H9 (cell line): Measurements from ENCODE around the gene NPC1L1. TPM values are rescaled to one million over a fixed set of nuclear protein-coding genes. Genes with fewer than 3 reads are reported as not detected.

Experiments used
- DNase-seq: peaks from one replicate; pipeline ENCODE4 v3.0.0-alpha.2; 2017
- H2AFZ ChIP-seq: one replicate; pipeline ENCODE4 v1.6.1; 2013; ENCODE audit warnings: mild to moderate bottlenecking, low read length, control low read depth, moderate library complexity
- H2AK5ac ChIP-seq: 2 replicates; pipeline ENCODE4 v1.6.1; 2013; ENCODE audit warnings: low read length, control low read depth, mixed read lengths; ENCODE audit not compliant: insufficient read length
- H2BK120ac ChIP-seq: one replicate; pipeline ENCODE4 v1.6.1; 2013; ENCODE audit warnings: low read depth, mild to moderate bottlenecking, low read length, control low read depth, inconsistent platforms; ENCODE audit not compliant: poor library complexity, severe bottlenecking
- H2BK12ac ChIP-seq: 2 replicates; pipeline ENCODE4 v1.6.1; 2013; ENCODE audit warnings: low read length, control low read depth, mixed read lengths, low read depth; ENCODE audit not compliant: insufficient read length
- H2BK15ac ChIP-seq: 2 replicates; pipeline ENCODE4 v1.6.1; 2013; ENCODE audit warnings: low read depth, low read length, control low read depth
- H2BK20ac ChIP-seq: one replicate; pipeline ENCODE4 v1.6.1; 2013; ENCODE audit warnings: low read depth, mild to moderate bottlenecking, low read length, control low read depth, inconsistent platforms; ENCODE audit not compliant: poor library complexity, severe bottlenecking
- H2BK5ac ChIP-seq: 2 replicates; pipeline ENCODE4 v1.6.1; 2013; ENCODE audit warnings: low read length, control low read depth, mixed read lengths; ENCODE audit not compliant: insufficient read length
- H3K14ac ChIP-seq: 2 replicates; pipeline ENCODE4 v1.6.1; 2013; ENCODE audit warnings: low read length, control low read depth; ENCODE audit not compliant: insufficient read depth
- H3K18ac ChIP-seq: 2 replicates; pipeline ENCODE4 v1.6.1; 2013; ENCODE audit warnings: low read depth, mild to moderate bottlenecking, mixed read lengths, low read length, control low read depth; ENCODE audit not compliant: insufficient read length
- H3K23ac ChIP-seq: 2 replicates; pipeline ENCODE4 v1.6.1; 2013; ENCODE audit warnings: low read length, control low read depth, mixed read lengths, low read depth; ENCODE audit not compliant: insufficient read length
- H3K23me2 ChIP-seq: 2 replicates; pipeline ENCODE4 v1.6.1; 2013; ENCODE audit warnings: low read depth, mild to moderate bottlenecking, mixed read lengths, low read length, control low read depth; ENCODE audit not compliant: insufficient read length, poor library complexity, severe bottlenecking
- H3K27ac ChIP-seq: 2 replicates; pipeline ENCODE4 v1.5.1; 2013; ENCODE audit warnings: low read length, control low read depth, mixed read lengths, low read depth; ENCODE audit not compliant: insufficient read length
- H3K27me3 ChIP-seq: 2 replicates; pipeline ENCODE4 v1.6.1; 2013; ENCODE audit warnings: low read length, control low read depth, inconsistent platforms; ENCODE audit not compliant: insufficient read depth
- H3K4ac ChIP-seq: 2 replicates; pipeline ENCODE4 v1.6.1; 2013; ENCODE audit warnings: low read depth, mild to moderate bottlenecking, control low read depth, inconsistent platforms, low read length, moderate library complexity
- H3K4me1 ChIP-seq: 2 replicates; pipeline ENCODE4 v1.6.1; 2013; ENCODE audit warnings: low read length, control low read depth, inconsistent platforms; ENCODE audit not compliant: insufficient read depth
- H3K4me2 ChIP-seq: 2 replicates; pipeline ENCODE4 v1.6.1; 2013; ENCODE audit warnings: low read length, control low read depth, mixed read lengths; ENCODE audit not compliant: insufficient read length, insufficient read depth
- H3K56ac ChIP-seq: 2 replicates; pipeline ENCODE4 v1.6.1; 2013; ENCODE audit warnings: low read depth, mild to moderate bottlenecking, mixed read lengths, low read length, control low read depth; ENCODE audit not compliant: insufficient read length
- H3K79me1 ChIP-seq: 2 replicates; pipeline ENCODE4 v1.6.1; 2013; ENCODE audit warnings: low read depth, mild to moderate bottlenecking, moderate library complexity, low read length, control low read depth, inconsistent platforms; ENCODE audit not compliant: insufficient read depth, poor library complexity, severe bottlenecking
- H3K79me2 ChIP-seq: 2 replicates; pipeline ENCODE4 v1.6.1; 2013; ENCODE audit warnings: low read length, control low read depth, inconsistent platforms; ENCODE audit not compliant: insufficient read depth
- H3K9ac ChIP-seq: 2 replicates; pipeline ENCODE4 v1.6.1; 2013; ENCODE audit warnings: low read length, control low read depth, mixed read lengths; ENCODE audit not compliant: insufficient read length; ENCODE audit errors: extremely low read depth
- H3K9me3 ChIP-seq: one replicate; pipeline ENCODE4 v1.6.1; 2013; ENCODE audit warnings: low read depth, low read length, inconsistent platforms; ENCODE audit not compliant: control insufficient read depth
- H3T11ph ChIP-seq: one replicate; pipeline ENCODE4 v1.6.1; 2013; ENCODE audit warnings: mild to moderate bottlenecking, low read length, control low read depth, inconsistent platforms
- H4K20me1 ChIP-seq: one replicate; pipeline ENCODE4 v1.6.1; 2013; ENCODE audit not compliant: control insufficient read depth, insufficient read length, insufficient read depth
- H4K5ac ChIP-seq: 2 replicates; pipeline ENCODE4 v1.6.1; 2013; ENCODE audit warnings: low read depth, mild to moderate bottlenecking, mixed read lengths, low read length, control low read depth; ENCODE audit not compliant: insufficient read length
- H4K8ac ChIP-seq: replicated peaks from 2 replicates; pipeline ENCODE4 v1.6.1; 2013; ENCODE audit warnings: low read length, control low read depth, mixed read lengths, low read depth; ENCODE audit not compliant: insufficient read length
- H4K91ac ChIP-seq: 2 replicates; pipeline ENCODE4 v1.6.1; 2013; ENCODE audit warnings: low read depth, mild to moderate bottlenecking, moderate library complexity, mixed read lengths, low read length, control low read depth; ENCODE audit not compliant: insufficient read length
- H3K27ac Mint-ChIP-seq, 3 experiments: 2 replicates in 2 of 3; 3 replicates in 1 of 3; pipeline ENCODE4 v1.8.0; 2020 to 2021; ENCODE audit warnings: mixed read lengths in 3 of 3, mild to moderate bottlenecking in 1 of 3, moderate library complexity in 1 of 3
- H3K27me3 Mint-ChIP-seq: 2 replicates; pipeline ENCODE4 v1.8.0; 2021; ENCODE audit warnings: low read depth, mild to moderate bottlenecking, moderate library complexity, mixed read lengths
- H3K36me3 Mint-ChIP-seq, 3 experiments: 2 replicates in 2 of 3; 3 replicates in 1 of 3; pipeline ENCODE4 v1.8.0; 2020 to 2021; ENCODE audit warnings: low read depth in 3 of 3, mixed read lengths in 3 of 3; ENCODE audit not compliant: insufficient read depth in 1 of 3
- H3K4me1 Mint-ChIP-seq, 2 experiments: 2 replicates each; pipeline ENCODE4 v1.8.0; 2020; ENCODE audit warnings: mixed read lengths in 2 of 2
- H3K4me3 Mint-ChIP-seq, 2 experiments: 2 replicates in 1 of 2; 3 replicates in 1 of 2; pipeline ENCODE4 v1.8.0; 2020 to 2021; ENCODE audit warnings: mild to moderate bottlenecking in 2 of 2, mixed read lengths in 2 of 2, moderate library complexity in 1 of 2
- H3K9me3 Mint-ChIP-seq, 2 experiments: 2 replicates in 1 of 2; 3 replicates in 1 of 2; pipeline ENCODE4 v1.8.0; 2020; ENCODE audit warnings: mild to moderate bottlenecking in 2 of 2, mixed read lengths in 2 of 2, moderate library complexity in 1 of 2
- WGBS: extraction: QIAGEN DNeasy Blood & Tissue Kit; methylation state at CpG from one replicate; pipeline ENCODE4 v1.1.7; 2013; ENCODE audit warnings: missing lambda C conversion rate, low lambda C conversion rate, mixed read lengths; ENCODE audit not compliant: insufficient read length; ENCODE audit errors: extremely low coverage; 5-methylcytosine and 5-hydroxymethylcytosine counted together
- total RNA-seq: library from RNA; stranded (reverse); gene quantifications from 2 replicates; pipeline ENCODE4 v1.2.1, GENCODE V29; 2021
- TF ChIP-seq, protein P1 (sequence below): fragments of 200-600 bp; sonication (generic); conservative IDR thresholded peaks from 3 replicates; pipeline ENCODE4 v1.8.0; 2021; ENCODE audit warnings: antibody characterized with exemption, mild to moderate bottlenecking

NPC1L1 gene
- total RNA-seq, 1 experiment from 2014 or later: 0.11 TPM

DNA sequence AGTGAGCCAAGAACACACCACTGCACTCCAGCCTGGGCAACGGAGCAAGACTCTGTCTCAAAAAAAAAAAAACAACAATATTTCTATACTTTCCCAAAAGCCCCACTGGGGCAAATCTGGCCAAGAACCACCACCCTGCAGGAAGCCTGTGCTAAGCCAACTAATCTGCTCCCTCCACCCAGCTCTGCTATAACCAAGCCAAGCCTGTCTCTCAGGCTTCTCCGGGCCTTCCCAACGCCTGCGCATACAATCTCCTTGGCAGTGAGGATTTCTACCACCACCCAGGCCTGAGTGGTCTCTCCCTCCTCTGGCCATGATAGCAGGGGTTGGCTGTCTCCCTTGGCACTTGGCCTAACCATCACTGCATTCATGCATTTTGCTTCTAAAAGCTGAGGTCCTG lies 18.4 kb upstream of the NPC1L1 start:
- WGBS: no CpG with 5 or more reads among the region's 4 CpGs
- Histone ChIP-seq H3K27me3 (no peaks in the 10 kb centered on the region), H3K9ac (no peak overlapping the region), H3K18ac (no peak overlapping the region), H2AFZ (no peak overlapping the region), H3K14ac (no peak overlapping the region), H3K56ac (no peak overlapping the region), H3K9me3 (no peaks in the 10 kb centered on the region), H2BK120ac (no peak overlapping the region), H3K79me1 (no peaks in the 10 kb centered on the region), H3K4ac (no peak overlapping the region), H2AK5ac (no peak overlapping the region), H2BK20ac (no peak overlapping the region), H3K79me2 (no peaks in the 10 kb centered on the region), H3K4me2 (no peak overlapping the region), H4K8ac (no peak overlapping the region), H3K27ac (no peak overlapping the region), H3K4me1 (no peaks in the 10 kb centered on the region), H2BK12ac (no peak overlapping the region), H4K20me1 (no peaks in the 10 kb centered on the region), H2BK15ac (no peak overlapping the region), H2BK5ac (no peak overlapping the region), H4K91ac (no peak overlapping the region), H4K5ac (no peak overlapping the region), H3K23me2 (no peaks in the 10 kb centered on the region), H3K23ac (no peak overlapping the region), H3T11ph (no peak overlapping the region)
- Mint-ChIP-seq H3K9me3 (no peaks in the 10 kb centered on the region), H3K4me3 (no peak overlapping the region), H3K4me1 (peaks cover 4 to 6% of the 10 kb centered on the region in 2 experiments; a peak in 3 of 4 replicates), H3K36me3 (peaks cover 5 to 13% (median 6%) of the 10 kb centered on the region in 3 experiments), H3K27me3 (peaks cover 1% of the 10 kb centered on the region; the same call in 1 of the 2 replicates), H3K27ac (no peak overlapping the region)
- DNase-seq: no peak
- TF ChIP-seq, protein P1, sequence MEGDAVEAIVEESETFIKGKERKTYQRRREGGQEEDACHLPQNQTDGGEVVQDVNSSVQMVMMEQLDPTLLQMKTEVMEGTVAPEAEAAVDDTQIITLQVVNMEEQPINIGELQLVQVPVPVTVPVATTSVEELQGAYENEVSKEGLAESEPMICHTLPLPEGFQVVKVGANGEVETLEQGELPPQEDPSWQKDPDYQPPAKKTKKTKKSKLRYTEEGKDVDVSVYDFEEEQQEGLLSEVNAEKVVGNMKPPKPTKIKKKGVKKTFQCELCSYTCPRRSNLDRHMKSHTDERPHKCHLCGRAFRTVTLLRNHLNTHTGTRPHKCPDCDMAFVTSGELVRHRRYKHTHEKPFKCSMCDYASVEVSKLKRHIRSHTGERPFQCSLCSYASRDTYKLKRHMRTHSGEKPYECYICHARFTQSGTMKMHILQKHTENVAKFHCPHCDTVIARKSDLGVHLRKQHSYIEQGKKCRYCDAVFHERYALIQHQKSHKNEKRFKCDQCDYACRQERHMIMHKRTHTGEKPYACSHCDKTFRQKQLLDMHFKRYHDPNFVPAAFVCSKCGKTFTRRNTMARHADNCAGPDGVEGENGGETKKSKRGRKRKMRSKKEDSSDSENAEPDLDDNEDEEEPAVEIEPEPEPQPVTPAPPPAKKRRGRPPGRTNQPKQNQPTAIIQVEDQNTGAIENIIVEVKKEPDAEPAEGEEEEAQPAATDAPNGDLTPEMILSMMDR: no peak
